GM19452 (cell line): Measurements from ENCODE around the gene C15orf62.

Source experiments
- ATAC-seq: cut with Tn5 transposase; IDR thresholded peaks from one replicate; pipeline ENCODE4 v1.9.1; 2021; ENCODE audit not compliant: unreplicated experiment

C15orf62 gene

GRCh38 chr15:40775740-40776536 is 6.2 kb downstream of the C15orf62 start:
- ATAC-seq, result no peak

DNA sequence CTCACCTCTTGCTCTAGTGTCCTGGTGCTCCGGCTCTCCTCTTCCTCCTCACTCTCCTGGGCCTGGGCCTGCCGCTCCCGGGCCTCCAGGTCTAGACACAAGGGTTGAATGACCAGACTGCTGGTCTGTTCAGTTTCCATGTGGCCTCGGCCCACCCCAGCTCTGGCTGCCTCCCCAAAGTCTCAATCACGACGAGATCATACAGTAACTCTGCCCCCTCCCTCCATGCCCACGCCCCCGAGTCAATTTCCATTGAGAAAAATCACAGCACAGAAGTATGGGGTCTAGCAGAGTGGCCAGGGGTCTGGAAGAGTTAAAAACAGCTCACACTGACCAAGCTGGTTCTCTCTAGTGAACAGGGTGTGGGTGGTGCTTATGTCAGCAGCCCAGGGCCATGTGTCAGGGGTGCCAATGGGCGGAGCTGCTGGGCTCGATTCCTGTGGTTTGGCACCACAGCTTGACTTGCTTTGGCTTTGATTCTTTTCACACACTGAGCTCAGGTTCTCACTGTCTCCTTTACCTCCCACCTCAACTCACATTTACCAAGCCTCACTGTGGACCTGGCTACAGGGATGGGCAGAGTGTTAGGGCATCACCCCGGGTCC is 6.9 kb downstream of the C15orf62 start:
- no peak for ATAC-seq

- peak; percentile 67 for ATAC-seq
Observed at GRCh38 chr15:40782609-40783227, 12.9 kb downstream of the C15orf62 start.

DNA sequence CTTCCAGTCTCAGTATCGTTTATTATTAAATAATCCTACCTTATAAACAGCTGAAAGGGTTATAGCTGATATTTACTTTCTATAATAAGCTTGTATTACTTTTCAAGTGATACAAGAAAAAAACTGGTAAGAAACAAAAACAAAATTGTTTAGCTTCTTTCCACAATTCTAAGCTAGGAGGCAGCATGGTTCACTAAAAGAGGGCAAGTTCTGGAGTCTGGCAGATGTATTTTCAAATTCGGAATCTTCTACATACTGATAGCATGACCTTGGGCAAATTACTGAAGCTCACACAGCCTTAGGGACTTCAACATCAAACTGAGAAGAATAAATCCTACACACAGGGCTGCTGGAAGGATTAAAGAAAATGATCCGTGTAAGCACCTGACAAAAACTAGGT is 15.4 kb downstream of the C15orf62 start:
- ATAC-seq, result no peak

DNA sequence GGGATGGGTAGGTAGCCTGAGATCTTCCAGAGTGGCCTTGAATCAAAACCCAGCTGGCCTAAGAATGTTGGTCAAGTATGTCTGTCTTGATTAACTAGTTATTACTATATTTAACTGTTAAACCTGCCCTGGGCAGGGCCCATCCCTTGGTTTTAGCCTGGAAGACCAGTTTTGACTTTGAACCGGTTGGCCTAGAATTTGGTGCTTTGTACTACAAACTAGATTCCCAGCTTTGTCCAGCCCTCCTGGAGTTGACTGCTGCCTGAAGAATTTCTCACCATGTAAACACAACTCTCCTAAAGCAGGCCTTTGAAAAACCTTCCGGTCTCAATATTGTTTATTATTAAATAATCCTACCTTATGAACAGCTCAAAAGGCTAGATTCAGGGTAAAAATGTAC is 16.0 kb downstream of the C15orf62 start:
- ATAC-seq, result no peak

DNA sequence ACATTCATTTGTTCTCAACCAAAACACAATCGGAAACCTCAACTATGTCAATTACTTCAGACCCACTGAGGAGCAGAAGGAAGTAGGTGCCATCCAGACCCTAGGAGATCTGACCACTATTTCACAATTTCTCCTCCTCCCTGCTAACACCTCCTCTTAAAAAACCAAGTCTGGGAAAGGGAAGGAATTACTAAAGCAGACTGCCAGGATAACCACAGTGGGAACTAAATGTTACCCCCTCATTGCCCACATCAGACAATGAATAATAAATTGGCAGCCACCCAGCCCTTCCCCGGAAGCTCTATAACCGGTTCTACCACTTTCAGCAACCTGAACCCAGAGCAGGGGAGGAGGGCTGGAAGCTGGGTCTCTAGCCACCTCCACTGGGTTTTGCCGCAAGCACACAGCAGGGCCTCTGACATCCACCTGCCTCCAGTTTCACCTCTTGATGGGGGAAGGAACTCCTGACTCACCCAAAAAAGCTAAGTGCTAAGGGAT is 17.6 kb downstream of the C15orf62 start:
- ATAC-seq, result no peak

DNA sequence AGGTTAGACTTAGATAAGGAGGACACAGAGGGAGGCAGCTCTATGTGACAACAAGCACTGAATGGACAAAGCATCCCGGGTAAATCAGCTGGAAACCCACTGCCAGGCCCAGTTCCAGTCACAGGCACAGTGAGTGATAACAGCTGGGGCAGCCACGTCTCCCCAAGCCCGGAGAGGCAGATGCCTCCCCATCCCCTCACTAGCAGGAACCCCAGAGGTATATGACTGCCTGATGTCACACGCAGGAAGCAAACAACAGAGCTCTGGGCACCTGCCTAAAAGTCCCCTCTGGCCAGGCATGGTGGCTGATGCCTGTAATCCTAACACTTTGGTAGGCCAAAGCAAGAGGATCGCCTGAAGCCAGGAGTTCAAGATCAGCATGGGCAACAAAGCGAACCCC is 18.2 kb downstream of the C15orf62 start:
- no peak for ATAC-seq

GRCh38 chr15:40789119-40789518 is 19.3 kb downstream of the C15orf62 start:
- ATAC-seq, result no peak

DNA sequence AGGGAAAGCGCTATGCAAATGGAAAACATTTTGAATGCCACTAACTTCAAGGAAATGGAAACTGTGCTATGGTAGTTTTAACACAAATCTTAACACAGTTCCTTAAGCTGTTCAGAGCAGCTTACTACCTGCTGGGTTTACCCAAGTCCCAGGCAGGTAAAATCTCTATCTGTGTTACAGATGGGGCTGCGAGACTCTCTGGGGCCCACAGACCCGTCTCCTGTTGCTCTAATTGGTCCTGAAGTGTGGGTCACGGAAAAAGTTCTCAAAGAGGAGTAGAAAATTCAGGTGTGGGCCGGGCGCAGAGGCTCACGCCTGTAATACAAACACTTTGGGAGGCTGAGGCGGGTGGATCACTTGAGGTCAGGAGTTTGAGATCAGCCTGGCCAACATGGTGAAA is 20.2 kb downstream of the C15orf62 start:
- no peak for ATAC-seq

GRCh38 chr15:40790718-40791117 is 20.9 kb downstream of the C15orf62 start:
- no peak for ATAC-seq

DNA sequence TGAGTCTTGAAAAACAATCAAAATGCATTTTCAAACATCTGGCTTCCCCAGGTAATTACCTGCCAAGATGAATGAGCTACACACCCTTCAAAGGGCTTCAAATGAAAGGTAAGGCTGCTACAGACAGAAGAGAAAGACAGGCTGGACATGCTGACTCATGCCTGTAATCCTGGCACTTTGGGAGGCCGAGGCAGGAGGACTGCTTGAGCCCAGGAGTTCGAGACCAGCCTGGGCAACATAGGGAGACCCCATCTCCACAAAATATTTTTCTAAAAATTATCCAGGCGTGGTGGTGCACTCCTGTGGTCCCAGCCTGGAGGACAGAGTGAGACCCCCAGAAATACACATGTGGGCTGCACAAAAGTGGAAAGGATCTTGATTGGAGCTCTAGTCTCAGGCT is 22.6 kb downstream of the C15orf62 start:
- no peak for ATAC-seq

DNA sequence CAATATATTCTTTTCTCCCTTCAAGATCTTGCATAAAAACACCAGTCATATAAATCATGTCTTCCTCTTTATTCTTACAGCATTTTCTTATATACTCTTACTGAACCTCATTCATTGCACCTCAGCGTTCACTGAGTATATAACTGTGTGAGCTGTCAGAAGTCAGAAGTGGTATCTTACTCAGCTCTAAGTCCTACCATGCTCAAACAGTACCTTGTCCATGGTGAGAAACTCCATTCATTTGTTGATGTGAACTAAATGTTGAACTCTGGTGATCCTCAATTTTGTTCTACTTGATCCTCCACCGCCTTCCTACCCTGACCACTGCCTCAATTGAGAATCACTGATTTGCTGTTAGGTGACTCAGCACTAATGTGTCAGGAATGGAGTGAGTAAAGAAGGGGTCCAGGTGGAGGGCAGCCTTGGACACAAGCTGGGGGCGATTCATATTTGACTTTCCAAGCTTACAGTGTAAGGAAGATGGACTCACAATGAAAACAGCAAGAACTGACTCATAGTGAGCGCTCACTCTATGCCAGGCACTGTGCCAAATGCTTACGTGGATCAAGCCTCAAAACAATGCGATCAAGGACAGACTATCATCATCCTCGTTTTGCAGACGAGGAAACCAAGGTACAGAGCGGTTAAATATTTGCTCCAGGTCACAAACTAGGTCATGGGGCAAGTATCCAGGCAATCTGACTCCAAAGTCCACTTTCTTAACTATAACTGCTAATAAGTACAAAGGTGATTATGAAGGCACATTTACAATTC is 23.6 kb downstream of the C15orf62 start:
- no peak for ATAC-seq

DNA sequence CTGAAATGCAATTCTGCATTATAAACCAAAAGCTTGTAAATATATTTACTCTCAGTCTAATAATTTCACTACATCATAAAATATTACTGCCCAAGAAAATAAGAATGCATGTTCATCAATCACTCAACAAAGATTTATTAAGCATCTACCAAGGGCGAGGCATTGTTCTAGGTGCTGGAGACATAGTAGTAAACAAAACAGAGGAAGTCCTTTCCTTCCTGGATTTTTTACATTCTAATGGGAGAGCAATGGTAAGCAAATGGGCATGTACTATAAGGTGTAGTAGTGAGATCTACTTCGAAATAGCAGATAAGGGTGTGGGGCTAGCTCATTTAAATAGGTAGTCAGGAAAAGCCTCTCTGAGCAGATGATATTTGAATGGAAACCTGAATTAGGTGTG is 26.3 kb downstream of the C15orf62 start:
- no peak for ATAC-seq

DNA sequence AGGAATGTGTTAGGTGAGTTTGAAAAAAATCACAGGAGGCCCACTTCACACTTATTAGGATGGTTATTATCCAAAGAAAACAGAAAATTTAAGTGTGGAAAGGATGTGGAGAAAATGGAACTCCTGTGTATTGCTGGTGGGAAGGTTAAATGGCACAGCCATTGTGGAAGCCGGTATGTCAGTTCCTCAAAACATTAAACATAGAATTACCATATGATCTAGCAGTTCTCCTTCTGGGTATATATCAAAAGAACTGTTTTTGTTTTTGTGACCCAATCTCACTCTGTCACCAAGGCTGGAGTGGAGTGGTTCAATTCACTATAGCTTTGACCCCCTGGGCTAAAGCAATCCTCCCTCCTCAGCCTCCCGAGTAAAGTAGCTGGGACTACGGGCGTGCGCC is 26.7 kb downstream of the C15orf62 start:
- ATAC-seq, result no peak

DNA sequence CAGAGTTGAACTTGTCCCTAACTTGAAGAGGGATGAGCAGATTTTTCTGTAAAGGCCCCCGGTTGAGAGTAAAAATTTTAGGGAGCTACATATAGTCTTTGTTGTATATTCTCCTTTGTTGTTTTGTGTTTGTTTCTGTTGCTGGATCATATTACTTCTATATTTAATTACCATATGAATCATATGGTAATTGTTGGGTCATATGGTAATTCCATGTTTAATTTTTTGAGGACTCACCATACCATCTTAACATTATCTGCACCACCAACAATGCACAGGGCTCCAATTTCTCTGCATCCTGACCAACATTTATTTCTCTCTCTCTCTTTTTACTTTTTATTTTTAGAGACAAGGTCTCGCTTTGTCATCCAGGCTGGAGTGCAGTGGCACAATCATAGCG is 29.7 kb downstream of the C15orf62 start:
- no peak for ATAC-seq

GRCh38 chr15:40803076-40803475 is 33.3 kb downstream of the C15orf62 start:
- ATAC-seq, result no peak

- ATAC-seq, result no peak
Observed at GRCh38 chr15:40803688-40804087, 33.9 kb downstream of the C15orf62 start.

DNA sequence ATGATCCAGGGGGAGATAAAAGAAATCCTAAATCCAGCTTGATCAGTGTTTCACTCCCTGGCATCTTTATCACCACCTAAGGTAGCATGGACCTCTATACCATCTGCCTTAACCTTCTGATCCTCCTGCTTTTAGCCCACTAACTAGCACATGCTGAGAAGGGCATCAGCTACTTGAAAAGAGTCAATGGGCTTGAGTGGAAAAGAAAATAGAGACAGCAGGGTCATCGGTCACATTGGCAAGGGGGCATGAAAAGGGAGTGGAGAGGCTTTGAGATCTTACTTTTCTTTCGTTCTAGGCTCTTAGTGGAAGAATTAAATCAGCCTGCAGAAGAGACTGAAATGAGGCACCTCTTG is 36.9 kb downstream of the C15orf62 start:
- ATAC-seq, result no peak

- ATAC-seq, result peak; percentile 93
Observed at GRCh38 chr15:40807028-40807887, 37.5 kb downstream of the C15orf62 start, which contains the start of the genes DNAJC17 and ZFYVE19. Gene DNAJC17 (minus strand): TSS chr15:40807473. CDS start chr15:40807446, 27 bp downstream. Gene ZFYVE19 (plus strand): TSS chr15:40807089. CDS start chr15:40807590, 501 bp downstream.

DNA sequence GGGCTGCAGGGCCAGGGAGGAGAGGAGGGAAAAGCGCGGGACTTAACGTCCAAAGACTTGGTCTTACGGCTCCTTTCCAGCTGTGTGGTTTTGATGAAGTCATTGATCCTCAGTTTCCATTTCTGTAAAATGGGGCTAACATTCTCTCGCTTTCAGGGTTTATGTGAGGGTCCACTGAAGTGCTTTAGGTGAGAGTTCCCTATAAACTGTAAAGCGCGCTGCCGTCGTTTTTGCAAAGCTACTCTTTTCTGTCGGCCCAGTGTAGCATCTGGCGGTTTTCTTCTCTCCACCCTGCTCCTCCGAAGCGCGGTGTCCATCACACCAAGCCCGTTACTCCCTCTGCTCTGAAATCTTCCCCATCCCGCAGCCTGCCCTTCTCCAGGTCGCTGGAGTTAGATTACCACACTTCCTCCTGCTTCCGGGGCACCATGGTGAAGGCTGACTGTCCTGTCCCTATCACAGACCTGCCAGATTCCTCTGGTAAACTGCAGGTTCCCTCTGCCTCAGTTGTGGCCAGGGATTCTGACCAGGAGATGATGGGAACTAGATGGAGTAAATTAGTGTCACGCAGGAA is 38.2 kb downstream of the C15orf62 start:
- no peak for ATAC-seq
